ENCODE data around the gene IKZF1. TPM values are rescaled to one million over a fixed set of nuclear protein-coding genes. Genes with fewer than 3 reads are reported as not detected.

Gene IKZF1
- total RNA-seq, 1 donor from 2014 or later, result 0.11 TPM

GRCh38 chr7:50275430-50275829 is 29.1 kb upstream of the IKZF1 start:
- no peaks in the 10 kb centered on the region for H3K9me3 ChIP-seq (ENCODE audit: low read depth)
- no peak overlapping the region for H3K27ac ChIP-seq
- no peaks in the 10 kb centered on the region for H3K36me3 ChIP-seq
- no peaks in the 10 kb centered on the region for H3K4me1 ChIP-seq
- H4K20me1 ChIP-seq (ENCODE audit: low read depth), result no peaks in the 10 kb centered on the region
- H3K79me2 ChIP-seq (ENCODE audit: low read depth), result no peaks in the 10 kb centered on the region
- H3K4me3 ChIP-seq, result no peak overlapping the region
- no peak overlapping the region for H2AFZ ChIP-seq (replicated peaks)
- DNase-seq (ENCODE audit: low spot score), result no peak
- H3K27me3 ChIP-seq, result no peaks in the 10 kb centered on the region
- no peak overlapping the region for H3K27ac Mint-ChIP-seq
- H3K9ac ChIP-seq, result no peak overlapping the region
- H3K27me3 Mint-ChIP-seq (ENCODE audit: insufficient read depth, low read depth), result peaks cover 7% of the 10 kb centered on the region
- H3K4me1 Mint-ChIP-seq, result no peaks in the 10 kb centered on the region
- H3K4me3 Mint-ChIP-seq, result no peak overlapping the region
- H3F3A ChIP-seq (ENCODE audit: low read depth), result no peaks in the 10 kb centered on the region
- TF ChIP-seq EZH2 (IDR thresholded peaks at IDR 0.05), result no peak
- TF ChIP-seq CTCF (IDR thresholded peaks at IDR 0.05), result no peak
- no peak for TF ChIP-seq EZH2phosphoT487 (IDR thresholded peaks at IDR 0.05)
- H3K9me3 Mint-ChIP-seq, result peaks cover 5% of the 10 kb centered on the region
- no peaks in the 10 kb centered on the region for H3K36me3 Mint-ChIP-seq
- H3K4me2 ChIP-seq, result no peak overlapping the region

DNA sequence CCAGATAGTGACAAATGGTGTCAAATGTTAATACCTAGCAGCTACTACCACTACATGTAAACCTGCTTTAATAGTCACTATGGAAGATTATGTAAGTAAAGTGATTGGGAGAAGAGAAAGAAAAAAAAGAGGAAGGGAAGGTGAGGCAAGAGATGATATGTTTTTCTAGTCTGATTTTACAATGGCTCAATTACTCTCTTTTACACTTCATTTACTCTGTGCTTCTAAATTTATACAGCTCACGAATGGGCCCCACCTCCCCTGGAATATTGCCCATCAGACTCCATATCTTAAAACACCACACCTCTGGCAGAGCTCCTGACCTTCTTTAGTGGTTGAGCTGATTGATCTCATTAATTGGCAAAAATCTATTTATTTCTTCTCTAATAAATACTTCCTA is 28.0 kb upstream of the IKZF1 start:
- Histone ChIP-seq H3F3A (ENCODE audit: low read depth) (no peaks in the 10 kb centered on the region), H3K9me3 (ENCODE audit: low read depth) (no peaks in the 10 kb centered on the region), H3K4me2 (no peak overlapping the region), H3K27me3 (no peaks in the 10 kb centered on the region), H3K36me3 (no peaks in the 10 kb centered on the region), H3K9ac (no peak overlapping the region), H3K4me1 (no peaks in the 10 kb centered on the region), H3K79me2 (ENCODE audit: low read depth) (no peaks in the 10 kb centered on the region), H2AFZ (replicated peaks) (no peak overlapping the region), H3K4me3 (no peak overlapping the region), H3K27ac (no peak overlapping the region), H4K20me1 (ENCODE audit: low read depth) (no peaks in the 10 kb centered on the region)
- DNase-seq (ENCODE audit: low spot score), result no peak
- Mint-ChIP-seq H3K4me1 (no peaks in the 10 kb centered on the region), H3K27ac (no peak overlapping the region), H3K36me3 (no peaks in the 10 kb centered on the region), H3K9me3 (peaks cover 5% of the 10 kb centered on the region), H3K4me3 (no peak overlapping the region), H3K27me3 (ENCODE audit: insufficient read depth, low read depth) (peaks cover 7% of the 10 kb centered on the region)
- TF ChIP-seq EZH2 (IDR thresholded peaks at IDR 0.05) (no peak), EZH2phosphoT487 (IDR thresholded peaks at IDR 0.05) (no peak)

DNA sequence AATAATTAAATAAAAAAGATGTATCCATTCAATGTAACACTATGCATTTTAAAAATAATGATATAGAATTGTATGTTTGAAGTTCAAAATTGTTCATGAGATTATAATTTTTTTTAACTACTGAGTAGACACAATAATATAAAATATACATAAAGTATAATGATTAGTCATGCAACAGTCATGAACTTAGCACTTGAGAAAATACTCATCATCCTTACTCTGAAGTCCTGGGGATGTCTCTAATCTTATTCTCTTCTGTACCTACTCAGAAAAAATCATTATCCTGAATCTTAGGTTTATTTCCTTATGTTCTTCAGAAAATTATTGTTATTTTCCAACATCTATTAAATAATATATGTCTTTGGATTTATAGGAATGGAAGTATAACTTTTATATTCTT is 26.4 kb upstream of the IKZF1 start:
- H3K4me3 Mint-ChIP-seq, result no peak overlapping the region

More for the DNA sequence above, 26.4 kb upstream of the IKZF1 start:
- Histone ChIP-seq H3F3A (ENCODE audit: low read depth) (no peaks in the 10 kb centered on the region), H3K27me3 (no peaks in the 10 kb centered on the region), H3K4me1 (no peaks in the 10 kb centered on the region), H3K4me2 (no peak overlapping the region), H3K36me3 (no peaks in the 10 kb centered on the region), H3K4me3 (no peak overlapping the region), H3K9ac (no peak overlapping the region), H3K27ac (no peak overlapping the region), H3K9me3 (ENCODE audit: low read depth) (no peaks in the 10 kb centered on the region), H3K79me2 (ENCODE audit: low read depth) (no peaks in the 10 kb centered on the region), H4K20me1 (ENCODE audit: low read depth) (no peaks in the 10 kb centered on the region), H2AFZ (replicated peaks) (no peak overlapping the region)
- Mint-ChIP-seq H3K36me3 (no peaks in the 10 kb centered on the region), H3K4me1 (no peaks in the 10 kb centered on the region), H3K27me3 (ENCODE audit: insufficient read depth, low read depth) (peaks cover 7% of the 10 kb centered on the region), H3K27ac (no peak overlapping the region), H3K9me3 (peaks cover 5% of the 10 kb centered on the region)
- TF ChIP-seq CTCF (IDR thresholded peaks at IDR 0.05), result no peak
- no peak for TF ChIP-seq EZH2 (IDR thresholded peaks at IDR 0.05)
- TF ChIP-seq EZH2phosphoT487 (IDR thresholded peaks at IDR 0.05), result no peak
- no peak for DNase-seq (ENCODE audit: low spot score)

All from neural progenitor cell (in vitro differentiated cells).